COR-L47 (cell line): ENCODE results near the gene UMAD1.

Source experiments
- DNase-seq: peaks from one replicate; lab custom pipeline; 2025; lab: John Stamatoyannopoulos, UW

Gene UMAD1

DNA sequence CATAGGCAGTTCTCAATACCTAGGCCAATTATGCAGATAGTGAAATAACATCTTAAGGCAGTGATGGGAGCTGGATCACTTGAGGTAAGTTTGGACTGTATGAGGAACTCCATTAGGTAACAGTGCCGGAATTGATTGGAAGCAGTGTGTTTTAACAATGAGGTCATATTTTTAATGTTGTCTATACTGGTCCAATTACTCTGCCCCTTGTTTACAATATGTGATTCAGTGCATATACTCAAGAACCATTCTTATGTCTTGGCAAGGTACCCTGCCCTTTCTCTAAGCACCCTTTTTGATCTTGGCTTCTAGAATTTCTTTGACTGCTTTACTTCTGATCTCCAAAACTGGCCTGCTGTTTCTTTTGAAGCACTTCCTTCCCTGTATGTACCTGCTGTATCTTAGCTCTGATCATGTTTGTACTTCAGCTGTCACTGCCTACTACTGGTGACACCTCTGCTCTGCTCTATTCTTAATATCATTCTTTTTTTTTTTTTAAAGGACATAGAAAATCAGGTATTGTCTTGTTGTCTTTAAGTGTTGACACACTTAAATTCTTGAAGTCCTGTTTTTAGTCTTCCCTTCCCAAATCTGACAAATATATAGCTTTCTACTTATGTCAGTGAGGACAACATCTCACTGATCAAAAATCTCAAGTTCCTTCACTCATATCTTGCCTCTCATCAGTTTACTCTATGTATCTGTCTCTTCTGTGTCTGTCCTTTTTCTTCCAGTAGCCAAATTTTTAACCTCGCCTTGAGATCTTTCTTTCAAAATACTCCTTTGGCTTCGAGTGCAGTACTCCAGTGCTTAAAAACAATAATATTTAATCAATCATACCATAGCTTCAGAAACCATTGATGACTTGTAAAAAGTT is 124.2 kb downstream of the UMAD1 start:
- no peak for DNase-seq

DNA sequence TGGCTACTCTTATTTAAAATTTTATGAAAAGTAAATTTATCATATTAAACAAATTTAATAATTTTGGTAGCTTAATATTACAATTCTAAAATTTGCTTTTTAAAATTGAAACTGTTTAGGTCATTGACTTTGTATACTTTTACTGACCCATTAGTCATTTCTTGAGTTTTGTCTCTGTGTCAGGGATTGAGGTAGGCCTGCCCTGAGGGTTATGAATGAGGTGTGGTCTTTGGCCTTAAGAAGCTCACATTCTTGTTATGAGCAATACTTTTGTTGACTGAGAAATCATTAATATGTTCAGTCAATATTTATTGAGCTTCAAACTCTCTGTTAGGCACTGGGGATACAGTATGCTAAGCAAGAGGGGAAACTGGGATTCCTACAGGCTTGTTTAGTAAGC is 124.9 kb downstream of the UMAD1 start:
- no peak for DNase-seq

DNA sequence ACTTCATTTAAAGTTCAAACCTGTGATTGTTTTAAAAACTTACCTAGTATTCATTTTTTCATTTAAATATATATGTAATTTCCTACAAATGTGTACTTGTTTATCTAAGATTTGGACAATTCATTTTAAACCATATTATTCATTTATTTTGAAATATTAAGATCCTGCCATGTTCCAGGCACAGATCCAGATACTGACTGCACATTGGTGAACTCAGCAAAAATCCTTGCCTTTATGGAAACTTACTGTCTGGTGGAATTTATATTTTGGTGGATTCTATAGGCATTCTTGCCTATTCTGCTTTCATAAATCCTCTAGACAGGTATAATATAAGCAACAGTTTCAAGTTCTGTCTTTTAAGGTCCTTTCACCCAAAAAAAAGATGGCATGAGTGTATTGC is 126.1 kb downstream of the UMAD1 start:
- DNase-seq: no peak

DNA sequence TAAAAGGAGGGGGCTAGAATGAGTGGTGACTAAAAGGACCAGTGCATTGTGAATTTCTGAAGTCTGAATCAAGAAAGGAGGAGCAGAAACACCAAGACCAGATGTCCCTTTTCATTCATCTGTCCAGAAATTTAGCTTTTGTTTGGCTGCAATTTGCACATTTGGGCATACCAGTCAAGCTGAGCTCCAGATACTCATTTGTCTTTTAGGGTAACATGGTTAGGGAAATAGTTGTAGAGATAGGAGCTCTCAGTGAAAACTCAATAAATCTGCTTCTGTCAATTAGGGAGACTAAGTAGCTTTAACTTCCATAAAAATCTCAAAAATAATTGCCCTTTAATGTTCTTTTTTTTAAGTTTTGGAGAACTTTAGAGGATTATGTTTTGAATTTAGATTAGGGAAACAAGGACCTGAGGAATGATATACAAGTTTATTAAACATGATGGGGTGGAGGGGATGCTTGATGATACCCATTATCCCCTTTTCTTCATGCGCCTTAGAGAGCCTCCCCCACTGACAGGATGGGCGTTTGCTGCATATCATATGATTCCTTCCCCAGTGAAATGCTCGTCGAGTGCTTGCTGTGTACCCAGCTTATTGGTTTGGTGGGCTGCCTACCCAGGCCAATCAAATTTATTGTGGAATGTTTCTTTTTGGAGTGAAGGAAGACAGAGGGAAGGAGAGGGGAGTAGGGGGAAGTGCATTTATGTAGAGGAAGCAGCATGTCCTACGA is 128.6 kb downstream of the UMAD1 start:
- no peak for DNase-seq

DNA sequence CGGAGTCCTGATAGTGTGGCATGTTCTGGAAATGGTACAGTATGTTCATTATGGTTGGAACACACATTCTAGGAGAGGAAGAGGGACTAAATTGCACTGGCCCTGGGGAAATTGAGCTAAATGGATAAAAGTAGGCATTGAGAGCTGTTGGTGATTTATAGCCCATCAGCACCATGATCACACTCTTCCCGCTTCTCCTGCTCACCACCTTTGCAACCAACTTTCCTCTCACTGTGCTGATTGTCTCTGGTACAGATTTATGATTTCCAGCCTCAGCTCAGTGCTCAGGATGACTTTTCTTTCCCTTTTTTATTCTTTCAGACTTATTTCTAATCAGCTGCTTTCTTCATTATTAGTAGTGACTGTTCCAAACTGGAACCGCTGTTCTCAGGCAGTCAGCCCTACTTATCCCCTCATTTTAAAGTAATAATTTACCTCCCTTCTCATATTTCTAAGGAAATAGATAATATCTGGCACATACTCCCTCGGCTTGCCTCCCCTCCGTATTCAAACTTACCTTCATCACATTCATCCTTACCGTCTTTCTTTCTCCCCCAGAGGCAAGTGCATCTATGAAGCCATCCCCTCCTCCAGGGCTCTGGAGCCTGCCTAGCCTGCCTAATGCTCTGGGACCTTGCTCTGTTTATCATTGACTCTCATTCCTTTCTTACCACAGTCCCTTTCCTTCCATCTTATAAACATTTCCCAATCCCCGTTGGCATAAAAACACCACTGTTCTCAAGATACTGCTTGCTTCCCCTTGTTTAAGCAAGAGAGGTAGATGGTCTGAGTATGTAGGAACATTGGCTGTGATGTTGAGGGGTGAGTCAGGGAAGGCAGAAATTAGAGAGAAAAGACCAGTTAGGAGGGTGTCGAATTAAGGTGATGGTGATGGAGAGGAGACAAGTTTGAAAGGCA is 129.4 kb downstream of the UMAD1 start:
- DNase-seq: no peak

DNA sequence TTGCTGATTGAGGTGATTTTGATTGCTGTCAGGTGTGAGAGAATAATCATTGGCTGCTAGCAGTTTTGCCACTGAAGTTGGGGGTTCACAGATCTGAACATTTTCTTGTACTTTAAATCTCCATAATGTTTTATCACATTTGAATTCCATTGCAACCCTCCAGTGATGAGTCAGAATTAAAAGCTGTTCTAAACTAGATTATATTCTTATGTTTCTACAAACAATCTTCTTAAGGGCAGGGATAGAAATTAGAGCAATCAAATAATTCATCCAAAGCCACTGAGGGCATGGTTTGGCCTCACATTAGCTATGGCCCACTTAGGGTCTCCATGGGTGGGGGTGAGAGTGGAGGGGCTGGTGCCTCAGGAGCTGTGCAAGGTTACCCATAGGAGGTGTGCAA is 130.9 kb downstream of the UMAD1 start:
- no peak for DNase-seq

DNA sequence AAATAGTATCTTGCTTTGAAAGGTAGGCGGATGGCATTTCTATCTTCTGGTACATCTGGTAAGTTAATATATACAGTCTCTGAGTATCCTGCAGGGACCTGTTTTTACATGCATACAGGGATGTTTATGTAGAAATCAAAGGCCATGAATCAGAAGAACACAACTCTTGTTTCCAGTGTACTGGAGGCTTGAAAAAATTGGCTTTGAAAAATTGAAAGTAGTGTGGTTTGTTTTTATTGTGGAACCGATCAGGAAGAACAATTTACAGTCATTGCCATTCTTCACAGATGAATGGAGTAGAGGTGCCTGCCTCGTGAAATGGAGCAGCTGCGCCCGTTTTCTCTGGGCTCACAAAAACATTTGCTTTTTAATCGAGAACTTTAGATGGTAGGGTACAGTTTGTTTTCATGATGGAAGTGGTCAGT is 131.9 kb downstream of the UMAD1 start:
- no peak for DNase-seq

DNA sequence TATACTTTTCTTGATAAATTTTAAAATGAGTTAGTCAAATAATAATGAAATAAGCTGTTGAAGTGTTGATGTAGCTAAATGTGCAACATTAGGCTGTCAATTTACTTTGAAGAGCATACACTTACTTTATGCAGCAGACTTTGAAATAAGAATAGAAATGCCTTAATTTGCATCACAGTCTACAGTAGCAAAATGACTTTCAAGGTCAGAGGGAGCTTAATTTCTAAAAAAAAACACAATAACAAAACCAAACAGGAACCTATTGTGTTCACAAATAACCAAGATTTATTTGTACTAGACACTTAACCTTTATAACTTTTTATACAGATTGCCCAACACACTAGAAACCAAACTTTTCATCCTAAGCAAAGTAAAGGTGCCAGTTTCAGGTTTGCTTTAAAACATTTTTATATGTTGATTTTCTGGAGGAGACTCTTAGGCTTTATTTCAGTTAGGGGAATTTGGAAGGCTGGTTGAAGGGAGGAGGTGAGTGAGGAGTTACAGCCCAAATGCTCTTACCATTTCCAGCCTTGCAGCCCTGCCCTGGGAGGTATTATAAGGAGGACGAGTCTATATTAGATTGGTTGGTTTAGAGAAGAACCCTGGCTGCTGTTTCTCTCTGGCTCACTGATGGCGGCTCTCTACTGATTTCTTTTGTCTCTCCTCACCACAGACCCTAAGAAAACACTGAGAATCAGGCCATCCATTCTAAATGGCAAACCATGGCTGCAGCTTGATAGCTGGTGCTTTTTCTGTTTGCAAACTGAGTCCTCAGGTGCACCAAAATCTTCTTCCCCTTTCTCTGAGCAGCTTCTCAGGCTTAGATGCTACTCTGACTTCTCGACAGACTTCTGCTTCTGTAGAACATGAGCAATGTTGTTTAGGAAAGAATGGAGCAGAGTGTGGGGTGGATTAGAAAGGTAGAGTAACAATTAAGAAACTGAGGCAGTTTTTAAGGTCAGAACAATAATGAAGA is 133.1 kb downstream of the UMAD1 start:
- no peak for DNase-seq

DNA sequence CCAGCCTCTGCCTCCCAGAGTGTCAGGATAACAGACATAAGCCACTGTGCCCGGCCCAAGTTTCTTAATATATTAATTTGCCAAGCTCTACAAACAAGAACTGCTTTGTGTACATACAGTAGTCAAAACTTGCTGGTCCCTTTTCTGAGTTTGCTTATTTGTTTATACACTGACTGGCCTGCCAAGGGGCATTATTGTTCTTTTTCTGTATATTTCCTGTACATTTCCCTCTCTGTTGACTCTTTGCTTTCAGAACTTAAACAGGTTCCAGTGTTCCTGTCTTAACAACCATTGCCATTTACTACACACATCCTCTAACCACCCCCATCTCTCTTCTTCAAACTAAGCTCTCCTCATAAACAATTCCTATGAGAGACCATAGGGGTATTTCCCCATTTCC is 139.3 kb downstream of the UMAD1 start:
- no peak for DNase-seq

DNA sequence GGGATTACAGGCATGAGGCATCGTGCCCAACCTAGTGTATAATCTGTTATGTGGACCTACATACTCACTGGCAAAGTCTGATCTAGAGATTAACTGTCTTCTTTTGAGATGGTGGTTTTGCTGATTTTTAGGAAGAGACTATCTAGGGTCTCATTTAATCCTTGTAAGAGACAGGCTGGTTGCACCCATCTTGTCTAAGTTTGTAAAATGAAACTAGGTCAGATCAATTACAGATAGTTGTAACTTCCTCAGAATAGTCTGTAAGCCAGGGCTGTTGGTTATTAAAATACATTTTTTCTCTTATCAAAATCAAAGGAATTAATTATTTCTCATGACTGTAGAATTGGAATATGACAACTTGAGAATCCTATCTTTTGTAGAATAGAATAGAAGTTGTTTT is 142.4 kb downstream of the UMAD1 start:
- DNase-seq: no peak

DNA sequence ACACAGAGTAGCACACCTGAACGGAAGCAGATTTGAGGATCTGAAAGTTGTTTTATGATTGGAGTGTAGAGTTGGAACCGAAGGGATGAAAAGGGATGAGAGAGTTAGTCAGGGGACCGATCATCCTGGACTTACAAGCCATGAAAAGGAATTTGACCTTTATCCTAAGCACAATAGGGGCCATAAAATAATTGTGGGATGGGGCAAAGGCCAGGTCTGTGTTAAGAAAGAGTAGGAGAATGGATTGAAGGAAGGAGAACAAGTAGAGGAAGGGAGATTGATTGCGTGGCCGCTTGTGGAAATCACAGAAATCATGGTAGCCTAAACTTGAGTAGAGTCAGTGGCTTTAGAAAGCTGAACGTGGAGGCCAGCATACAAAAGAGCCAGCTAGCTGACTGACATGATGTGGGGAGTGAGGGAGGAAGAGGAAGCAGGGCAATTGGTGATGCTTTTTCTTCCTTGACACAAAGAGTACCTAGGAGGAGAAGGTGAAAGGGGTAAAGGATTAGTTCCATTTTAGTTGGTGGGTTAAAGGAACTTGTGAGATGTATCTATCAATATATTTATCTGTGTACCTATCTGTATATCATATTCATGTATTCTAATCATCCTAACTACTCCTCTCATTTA is 144.9 kb downstream of the UMAD1 start:
- DNase-seq: no peak

DNA sequence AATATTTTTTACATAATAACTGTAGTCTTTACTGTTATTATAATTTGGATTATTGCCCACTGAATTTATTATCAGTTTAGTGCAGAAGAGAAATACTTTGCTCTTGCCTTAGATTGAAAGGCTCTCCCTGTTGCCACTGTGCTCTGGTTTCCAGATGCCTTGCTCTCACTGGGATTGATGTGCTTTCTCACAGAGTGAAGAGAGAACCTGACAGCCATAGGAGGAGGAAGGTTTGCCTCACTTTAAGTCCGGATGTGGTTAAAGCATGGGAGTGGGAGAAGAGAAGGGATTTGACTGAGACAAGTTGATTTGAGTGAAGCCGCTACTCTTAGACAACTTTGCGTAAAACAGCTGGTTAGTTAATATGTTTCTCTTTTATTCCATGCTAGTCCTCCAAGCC is 146.0 kb downstream of the UMAD1 start:
- DNase-seq: no peak

DNA sequence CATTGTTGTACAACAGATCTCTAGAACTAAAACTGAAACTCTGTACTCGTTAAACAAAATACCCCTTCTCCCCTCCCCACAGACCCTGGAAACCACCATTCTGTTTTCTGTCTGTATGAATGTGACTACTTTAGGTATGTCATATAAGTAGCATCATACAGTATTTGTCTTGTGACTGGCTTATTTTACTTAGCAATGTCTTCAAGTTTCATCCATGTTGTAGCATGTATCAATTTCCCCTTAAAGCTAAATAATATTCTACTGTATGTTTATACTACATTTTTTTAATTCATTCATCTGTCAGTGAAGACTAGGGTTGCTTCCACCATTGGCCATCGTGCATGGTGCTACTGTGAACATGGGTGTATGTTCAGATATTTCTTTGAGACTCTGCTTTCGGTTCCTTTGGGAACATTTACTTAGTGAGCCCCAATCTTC is 149.0 kb downstream of the UMAD1 start:
- DNase-seq: no peak

DNA sequence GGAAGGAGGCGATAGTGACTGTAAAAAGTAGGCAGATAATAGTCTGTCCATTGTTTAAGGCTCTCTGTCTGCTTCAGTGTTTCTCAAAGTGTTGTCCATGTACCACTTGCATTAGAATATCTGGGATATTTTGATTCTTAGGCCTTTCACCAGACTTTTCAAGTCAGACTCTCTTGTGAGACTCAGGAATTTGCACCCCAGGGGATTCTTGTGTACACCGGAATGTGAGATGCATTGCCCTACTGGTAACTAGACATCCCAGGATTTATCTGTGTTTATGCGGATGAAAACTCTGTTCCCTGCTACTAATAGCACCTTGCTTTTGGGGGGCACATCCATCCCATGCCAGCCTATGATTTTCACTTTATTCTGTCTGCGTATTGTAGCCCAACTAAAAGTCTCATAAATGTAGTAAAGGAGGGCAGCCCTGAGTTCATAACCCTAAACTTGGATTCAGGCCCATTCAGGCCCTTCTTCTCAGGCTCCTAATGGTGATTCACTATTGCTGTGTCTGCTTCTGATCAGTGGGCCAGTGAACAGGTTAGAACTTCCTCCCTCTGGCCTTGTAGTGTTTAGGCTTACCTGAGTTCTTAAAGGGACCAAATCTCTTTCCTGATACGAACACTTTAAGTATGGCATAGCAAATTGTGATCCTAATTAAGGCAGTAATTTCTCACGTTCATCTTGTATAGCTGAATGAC is 149.6 kb downstream of the UMAD1 start:
- no peak for DNase-seq

DNA sequence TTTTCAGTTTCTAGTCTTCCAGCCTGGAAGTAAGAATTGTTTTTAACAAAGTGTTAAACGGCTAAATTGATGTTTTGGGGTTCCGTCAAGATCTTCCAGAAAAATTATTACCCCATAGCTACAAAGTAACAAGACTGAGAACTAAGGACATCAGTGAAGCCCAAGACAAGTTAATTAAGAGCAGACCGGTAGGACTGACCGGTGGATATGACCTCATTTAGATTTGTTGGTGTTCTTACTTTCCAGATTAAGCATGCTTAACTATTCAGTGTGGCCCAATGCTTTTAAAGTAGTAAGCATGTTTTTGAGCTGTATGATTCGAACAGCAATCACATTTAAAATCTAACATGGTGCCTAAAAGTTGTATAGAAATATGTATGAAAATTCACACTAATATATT is 151.0 kb downstream of the UMAD1 start:
- DNase-seq: no peak

DNA sequence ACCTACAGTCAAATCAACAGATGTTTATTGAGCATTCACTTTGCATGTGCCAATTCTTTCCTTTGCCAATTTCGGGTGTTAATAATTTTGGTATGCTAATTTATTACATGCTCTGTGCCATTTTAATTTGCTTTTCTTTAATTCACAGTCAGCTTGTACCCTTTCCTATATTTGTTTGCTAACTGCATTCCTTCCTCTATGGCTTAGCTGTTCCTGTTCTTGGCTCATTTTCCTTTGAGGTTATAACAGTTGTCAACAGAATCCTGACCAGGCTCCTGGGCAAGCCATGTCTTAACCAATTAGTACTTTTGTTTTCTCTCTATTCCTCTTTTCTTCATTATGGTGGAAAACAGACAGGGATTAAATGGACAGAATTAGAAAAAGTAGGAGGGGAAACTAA is 151.5 kb downstream of the UMAD1 start:
- DNase-seq: no peak

DNA sequence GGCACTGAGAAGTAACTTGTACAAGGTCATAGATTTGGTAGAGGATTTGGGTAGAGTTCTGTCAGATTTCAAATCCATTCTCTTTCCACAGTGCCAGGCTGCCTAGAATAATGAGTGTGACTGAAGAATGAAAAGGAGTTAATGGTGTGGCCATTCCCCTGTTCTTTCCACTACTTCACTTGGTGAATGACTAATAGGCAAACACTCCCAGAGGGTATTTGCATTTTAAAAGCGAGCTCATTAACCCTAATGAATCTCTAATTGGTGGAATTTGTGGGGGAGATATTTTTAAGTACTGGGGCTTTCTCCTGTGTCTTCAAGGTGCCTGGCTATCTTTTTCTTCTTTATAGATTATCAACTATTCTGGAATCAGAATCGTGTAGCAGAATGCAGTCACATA is 152.7 kb downstream of the UMAD1 start:
- no peak for DNase-seq

DNA sequence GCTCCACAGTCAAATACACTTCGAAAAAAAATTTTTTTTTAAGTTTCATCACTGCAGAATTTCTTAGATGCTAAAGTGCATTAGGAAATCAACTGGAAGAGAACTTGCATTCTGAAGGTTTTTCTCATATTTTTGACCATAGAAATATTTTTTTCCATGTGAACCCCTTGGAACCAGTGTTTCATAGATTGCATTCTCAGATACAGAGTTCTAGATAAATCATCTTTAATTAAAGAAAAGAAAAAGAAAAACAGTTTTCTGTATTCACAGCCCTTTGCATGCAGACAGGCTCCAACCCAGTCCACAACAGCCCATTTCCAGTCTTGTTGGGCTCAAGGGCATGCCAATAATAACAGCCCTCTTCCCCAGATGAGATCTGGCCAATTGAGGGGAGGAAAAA is 153.4 kb downstream of the UMAD1 start:
- DNase-seq: no peak

DNA sequence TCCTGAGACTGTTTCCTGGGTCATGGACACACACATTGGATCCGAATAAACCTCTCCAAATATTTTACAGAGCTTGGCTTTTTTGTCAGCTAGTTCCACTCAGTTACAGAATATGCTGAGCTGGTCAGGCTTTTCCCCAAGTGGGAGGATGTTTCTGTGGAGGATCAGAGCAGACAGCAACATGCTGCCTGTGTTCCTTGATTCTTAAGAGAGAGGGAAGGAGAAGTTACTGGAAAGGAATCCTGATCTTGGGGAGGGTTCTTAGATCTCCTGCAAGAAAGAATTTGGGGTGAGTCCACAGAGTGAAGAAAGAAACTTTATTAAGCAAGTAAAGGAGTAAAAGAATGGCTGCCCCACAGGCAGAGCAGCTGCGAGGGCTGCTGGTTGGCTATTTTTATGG is 154.7 kb downstream of the UMAD1 start:
- no peak for DNase-seq

DNA sequence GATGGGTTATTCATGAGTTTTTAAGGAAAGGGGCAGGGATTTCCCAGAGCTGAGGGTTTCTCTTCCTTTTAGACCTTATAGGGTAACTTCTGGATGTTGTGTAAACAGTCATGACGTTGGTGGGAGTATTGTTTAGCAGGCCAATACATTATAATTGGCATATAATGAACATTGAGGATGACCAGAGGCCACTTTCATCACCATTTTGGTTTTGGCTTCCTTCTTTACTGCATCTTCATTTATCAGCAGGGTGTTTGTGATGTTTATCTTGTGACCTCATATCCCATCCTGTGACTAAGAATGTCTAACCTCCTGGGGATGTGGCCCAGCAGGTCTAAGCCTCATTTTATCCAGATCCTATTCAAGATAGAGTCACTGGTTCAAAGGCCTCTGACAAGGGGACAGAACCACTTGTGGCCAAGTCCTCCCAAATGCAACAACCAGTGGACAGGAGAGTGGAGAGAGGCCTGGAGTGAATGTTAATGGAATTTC is 155.1 kb downstream of the UMAD1 start:
- DNase-seq: no peak
